GM18858 (cell line): ENCODE measurements around the gene CPLX3.

Source experiments
- ATAC-seq: cut with Tn5 transposase; IDR thresholded peaks from one replicate; pipeline ENCODE4 v1.9.1; 2021; ENCODE audit not compliant: unreplicated experiment

The CPLX3 gene

DNA sequence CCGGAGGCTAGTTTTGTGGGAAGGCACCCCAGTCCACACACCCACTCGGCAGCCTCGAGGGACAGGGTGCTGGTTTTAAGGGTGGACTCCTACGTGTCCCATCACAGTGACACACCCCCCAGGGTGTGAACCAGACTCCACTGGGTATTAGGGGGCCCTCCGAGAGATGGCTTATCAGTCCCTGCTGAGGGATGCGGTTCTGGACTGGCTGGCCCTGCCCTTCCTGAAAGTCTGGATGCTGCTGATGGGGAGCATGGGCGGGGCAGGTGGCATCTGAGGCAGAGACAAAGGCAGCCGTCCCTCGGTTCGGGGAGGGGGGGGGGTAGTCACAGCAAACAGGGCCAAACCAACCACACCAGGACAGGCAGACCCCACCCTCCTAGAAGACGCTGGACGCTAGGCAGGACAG is 17.5 kb downstream of the CPLX3 start:
- no peak for ATAC-seq

DNA sequence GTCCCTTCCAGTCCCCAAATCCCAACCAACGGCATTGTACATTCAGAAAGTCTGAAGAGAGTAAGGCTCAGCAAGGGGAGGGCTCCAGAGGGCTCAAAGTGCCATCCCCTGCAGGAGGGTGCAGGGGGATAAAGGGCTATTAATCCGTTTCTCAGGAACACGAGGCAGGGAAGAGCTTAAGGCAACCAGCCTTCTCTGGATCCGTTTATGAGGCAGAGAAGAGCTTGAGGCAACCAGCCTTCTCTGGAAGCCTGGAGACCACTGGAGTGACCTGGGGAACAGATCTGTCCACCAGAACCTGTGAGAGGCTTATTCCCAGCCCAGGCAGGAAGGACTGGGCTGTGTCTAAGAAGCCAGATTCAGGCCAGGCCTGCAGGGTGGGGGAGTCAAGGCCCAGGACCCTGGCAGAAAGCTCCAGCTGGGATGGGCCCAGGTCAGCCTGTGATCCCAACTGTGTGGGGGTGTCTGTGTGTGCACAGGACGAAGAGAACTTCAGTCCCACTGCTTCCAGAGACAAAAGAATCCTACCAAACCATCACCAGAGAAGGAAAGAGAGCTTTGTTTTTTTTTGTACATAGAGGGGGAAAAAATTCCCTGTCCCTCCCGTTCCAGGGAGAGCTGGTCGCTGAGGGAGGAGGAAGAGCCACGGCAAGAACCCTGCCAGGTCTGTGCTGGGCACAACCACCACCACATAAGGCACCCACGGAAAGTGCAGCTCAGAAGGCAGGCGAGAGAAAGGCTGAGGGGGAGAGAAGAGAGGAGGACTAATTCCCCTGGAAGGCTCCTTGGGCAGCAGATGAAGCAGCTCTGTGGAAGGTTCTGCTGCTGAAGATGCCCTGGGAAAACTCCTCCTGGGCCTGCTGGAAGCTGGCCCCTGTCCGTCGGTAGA is 18.1 kb downstream of the CPLX3 start:
- ATAC-seq = no peak

DNA sequence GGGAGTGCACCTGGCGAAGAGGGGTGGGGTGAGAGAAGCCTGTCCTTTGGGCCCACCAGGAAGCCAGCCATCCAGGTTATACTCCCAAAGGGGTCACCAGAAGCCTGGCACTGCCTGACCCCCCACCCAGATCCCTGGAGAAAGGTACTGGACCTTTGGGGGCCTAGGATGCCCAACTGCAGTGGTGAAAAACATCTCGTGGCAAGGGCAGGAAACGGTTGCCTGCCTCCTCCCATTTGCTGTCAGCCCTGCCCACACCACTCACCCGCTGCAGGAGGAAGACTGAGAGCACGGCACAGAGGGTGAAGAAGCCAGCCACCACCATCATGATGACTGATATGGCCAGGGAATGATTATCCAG is 18.8 kb downstream of the CPLX3 start:
- no peak for ATAC-seq

DNA sequence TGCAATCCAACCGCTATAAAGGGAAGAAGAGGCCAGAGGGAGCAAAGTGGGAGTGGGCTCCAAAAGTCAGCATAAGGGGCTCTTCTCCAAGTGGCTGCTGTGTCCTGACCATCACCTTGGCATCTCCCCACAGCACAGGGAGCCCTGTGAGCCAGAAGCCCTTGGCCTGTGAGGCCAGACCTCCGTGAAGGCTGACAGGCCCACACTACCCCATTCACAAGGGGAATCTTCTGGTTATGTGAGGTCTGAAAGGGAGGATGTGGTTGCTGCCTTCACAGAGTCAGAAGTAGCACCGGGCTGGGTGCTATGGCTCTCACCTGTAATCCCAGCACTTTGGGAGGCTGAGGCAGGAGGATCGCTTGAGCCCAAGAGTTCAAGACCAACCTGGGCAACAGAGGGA is 19.2 kb downstream of the CPLX3 start:
- ATAC-seq = no peak

DNA sequence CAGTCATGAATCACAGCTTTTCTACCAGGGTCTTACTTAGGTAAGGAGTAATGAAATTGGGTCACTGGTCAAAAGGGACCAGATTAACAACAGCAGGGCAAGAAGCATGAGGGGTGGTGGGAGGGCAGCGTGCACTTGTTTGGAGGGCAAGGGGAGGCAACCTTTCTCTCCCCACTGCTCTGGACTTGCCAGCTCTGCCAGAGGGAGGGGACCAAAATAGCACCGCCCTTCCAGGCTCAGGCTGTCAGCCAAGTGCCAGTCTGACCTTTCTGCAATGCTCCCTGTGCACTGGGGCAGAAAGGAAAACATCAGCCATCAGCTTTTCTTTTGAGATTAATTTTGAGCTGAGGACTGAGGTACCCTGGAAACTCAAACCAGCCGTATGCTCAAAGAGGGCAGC is 21.0 kb downstream of the CPLX3 start:
- ATAC-seq = no peak

DNA sequence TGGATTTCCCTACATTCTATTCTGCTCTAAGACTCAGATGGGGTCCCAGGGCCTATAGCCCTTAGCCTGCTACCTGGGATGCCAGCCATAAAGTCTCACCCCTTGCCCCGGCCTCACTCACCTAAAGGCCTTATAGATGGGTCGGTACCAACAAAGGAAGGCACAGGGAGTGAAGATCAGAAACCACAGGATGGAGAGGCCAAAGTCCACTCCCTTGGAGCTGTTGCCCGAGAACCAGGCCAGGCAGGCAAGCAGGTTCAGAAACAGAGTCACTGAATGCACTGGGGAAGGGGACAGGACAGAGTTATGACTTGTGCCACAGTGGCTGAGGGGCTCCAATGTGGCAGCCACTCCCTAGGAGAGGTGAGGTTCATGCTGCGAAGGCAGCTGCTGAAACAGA is 24.0 kb downstream of the CPLX3 start:
- ATAC-seq = no peak

DNA sequence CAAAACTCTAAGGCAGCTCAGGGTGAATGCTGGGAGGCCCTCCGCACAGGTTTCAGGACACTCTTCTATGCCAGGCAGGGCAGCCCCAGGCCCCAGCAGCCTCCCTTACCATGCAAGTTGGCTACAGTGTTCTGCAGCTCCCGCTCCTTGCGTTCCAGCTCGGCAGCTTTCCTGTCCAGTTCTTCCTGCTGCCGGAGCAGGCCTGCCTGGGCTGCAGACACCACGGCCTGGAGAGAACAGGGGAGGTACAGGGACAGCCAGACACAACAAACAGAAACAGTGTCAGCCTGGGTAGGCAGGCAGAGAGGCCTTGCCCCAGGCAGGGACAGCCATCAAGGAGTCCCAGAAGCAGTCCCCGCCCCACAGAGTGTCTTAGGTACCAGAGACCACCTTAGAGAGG is 25.5 kb downstream of the CPLX3 start:
- ATAC-seq = no peak

DNA sequence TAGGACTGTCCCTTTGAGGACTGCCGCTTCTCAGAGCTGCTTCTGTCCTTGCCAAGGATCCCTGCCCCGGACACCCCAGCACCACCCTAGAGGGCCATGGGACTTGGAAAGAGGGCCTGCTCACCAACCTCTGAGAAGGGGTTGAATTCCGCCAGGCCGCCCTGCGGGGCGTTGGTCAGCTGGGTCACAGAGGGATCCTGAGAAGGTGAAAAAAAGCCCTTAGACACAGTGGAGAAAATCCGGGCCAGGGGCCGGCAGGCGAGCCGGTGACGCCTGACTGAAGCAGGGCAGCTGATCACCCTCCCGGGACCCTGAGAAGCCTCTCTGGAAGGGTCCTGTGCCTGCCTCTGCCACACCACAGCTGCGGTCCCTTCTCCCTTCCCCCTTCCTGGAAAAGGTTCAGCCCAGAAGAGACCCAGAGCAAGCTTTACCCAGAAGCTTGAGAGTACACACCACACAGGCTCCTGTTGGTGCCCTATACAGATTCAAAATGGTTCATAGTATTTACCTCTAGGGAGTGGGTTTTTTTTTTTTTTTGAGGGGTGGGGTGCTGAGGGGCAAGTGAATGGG is 28.1 kb downstream of the CPLX3 start:
- no peak for ATAC-seq

DNA sequence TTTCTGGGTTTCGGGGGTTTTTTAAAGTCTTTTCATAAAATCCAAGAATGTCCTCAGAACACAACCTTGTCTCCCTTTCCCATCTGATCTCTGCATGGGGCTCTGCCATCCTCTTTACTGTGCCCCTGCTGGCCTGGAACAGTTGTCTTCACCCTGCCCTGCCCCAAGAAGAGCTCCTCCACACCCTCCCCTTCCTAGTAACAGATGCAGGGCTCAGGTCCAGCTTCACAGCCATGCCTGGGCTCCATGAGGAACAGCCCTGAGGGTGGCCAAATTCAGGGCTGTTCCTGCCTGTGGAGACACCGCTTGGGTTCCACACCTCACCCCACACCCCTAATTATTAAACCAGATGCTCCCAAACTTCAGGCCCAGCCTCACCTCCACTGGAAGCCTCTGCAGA is 29.4 kb downstream of the CPLX3 start:
- no peak for ATAC-seq

DNA sequence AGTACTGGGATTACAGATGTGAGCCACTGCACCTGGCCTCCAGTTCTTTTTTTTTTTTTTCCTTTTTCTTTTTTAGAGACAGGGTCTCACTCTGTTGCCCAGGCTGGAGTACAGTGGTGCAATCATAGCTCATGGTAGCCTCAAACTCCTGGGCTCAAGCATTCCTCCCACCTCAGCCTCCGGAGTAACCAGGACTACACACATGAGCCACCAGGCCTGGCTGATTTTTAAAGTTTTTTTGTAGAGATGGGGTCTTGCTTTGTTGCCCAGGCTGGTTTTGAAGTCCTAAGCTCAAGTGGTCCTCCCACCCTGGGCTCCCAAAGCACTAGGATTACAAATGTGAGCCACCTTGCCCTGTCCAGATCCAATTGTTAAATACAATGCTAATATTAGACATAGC is 30.1 kb downstream of the CPLX3 start:
- ATAC-seq = no peak

DNA sequence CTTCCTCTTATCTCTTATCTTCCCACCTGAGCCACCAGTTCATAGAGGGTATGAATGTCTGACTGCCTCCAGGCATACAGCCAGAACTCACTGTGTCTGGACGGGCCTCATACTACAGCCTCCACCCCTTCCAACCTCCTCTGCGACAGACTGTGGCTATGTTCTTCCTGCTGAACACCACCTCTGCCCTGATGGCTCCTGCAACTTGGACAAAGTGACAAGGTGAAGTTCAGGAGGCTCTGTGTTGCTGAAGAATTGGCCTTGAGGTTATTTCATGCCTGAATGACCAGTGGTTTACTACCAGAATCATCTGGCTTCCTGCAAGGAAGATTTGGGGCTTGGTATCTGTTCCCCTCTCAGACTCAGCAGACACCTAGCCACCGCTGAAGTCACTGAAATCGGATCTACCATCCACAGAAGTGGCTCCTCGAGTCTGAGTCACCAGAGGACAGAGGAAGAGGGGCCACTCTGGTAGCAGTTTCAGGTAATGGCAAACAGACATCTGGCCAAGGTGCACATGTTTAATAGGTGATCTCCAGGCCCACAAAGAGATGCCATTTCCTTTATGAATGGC is 30.7 kb downstream of the CPLX3 start:
- ATAC-seq = peak; percentile 58

DNA sequence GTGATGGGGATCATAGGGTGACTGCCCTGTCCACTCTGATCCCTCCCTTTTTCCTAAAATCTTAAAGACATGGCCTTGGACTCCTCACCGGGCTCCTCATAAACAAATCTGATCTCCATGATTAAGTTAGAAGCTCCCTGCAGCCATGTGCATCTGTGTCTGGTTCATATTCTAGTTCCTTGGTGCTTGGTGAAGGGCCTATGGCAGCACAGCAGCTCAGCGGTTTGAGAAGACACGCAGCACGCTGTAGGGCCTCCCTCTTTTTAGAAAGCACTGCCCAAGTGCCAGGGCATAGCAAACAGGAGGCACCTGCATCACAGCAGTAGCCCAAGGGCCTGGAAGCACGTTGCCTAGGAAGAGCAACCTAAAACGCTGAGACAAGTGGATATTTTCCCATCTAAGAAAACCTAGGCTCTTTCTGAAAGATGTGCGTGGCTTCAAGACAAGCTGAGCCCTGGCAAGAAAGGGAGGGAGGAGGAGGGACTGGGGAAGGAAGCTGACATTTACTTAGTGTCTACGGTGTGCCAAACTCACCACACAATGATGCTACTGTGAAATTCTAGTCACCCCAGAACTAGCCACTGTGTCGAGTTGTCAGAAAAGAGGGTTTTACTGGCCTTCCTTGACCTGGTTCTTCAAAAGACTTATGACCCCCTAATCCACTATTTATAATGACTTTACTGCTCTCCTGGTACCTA is 31.4 kb downstream of the CPLX3 start:
- no peak for ATAC-seq

DNA sequence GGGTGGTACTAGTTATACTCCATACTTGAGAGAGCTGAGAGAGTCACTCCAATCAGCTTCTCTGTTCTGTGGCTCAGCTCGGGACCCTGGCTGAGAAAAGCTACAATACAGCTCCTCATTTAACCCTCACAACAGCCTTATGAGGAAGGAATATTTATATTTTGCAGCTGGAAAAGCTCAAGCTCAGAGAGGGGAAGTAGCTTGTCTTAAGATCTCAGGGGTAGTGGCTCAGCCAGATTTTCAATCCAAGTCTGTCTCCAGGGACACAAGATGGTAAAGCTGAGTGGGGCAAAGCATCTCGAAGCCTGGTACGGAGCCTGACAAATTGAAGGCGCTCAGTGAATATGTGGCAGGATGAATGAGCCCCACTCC is 31.9 kb downstream of the CPLX3 start:
- no peak for ATAC-seq

DNA sequence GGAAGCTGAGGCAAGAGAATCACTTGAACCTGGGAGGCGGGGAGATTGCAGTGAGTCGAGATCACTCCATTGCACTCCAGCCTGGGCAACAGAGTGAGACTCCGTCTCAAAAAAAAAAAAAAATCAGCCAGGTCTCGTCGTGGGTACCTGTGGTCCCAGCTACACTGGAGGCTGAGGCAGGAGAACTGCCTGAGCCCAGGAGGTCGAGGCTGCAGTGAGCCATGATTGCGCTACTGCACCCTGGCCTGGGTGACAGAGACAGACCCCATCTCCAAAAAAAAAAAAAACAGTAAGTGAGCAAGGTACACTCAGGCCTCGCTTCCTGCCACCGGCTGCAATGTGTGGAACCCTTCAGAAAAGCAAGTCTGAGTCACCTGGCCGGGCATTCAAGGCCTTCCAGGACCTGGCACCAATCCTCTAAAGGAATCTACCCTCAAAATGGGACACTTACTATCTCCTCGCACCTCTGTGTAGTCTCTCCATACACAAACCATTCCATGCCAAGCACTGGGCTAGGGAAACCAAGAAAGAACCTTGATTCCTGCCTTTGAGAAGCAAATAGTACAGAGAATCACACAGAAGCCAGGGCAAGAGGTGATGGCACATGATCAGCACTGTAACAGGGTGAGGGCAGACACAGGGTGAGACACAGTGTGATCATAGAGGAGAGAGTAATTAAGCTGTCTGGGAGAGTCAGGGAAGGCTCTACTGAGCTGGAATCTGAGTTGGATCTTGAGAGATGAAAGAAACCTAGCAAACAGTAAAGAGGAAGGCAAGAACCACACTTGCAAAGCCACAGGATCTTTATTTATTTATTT is 37.0 kb downstream of the CPLX3 start:
- no peak for ATAC-seq

DNA sequence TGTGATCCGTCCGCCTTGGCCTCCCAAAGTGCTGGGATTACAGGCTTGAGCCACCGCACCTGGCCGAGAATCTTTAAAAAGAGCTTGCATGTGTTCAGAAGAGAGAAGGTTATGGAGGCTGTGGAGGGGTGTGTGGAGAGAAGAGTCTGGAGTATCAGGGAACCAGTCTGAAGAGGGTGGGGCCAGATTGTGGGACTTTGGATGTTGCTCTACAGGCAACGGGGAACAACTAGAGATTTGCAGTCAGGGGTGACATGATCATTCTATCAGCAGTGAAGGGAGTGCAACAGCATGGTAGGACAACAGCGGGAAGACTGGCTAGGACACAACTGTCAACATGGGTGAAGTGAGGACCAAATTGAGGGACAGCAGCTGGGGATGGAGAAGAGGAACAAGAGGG is 37.9 kb downstream of the CPLX3 start:
- ATAC-seq = no peak

DNA sequence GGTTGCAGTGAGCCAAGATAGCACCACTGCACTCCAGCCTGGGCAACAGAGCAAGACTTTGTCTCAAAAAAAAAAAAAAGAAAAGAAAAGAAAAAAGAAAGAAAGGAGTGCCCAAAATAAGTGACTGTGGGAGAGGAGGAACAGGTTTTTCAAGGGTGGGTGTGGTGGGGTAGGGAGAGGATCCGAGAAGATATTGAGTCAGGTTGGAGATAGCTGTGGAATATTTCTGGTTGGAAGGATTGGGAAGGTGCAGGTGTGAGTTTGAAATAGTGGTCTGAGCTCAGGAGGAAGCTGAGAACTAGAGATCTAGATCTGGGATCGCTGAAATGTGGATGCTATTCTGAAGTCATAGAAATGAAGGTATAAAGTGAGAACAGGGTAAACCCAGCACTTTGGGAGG is 38.9 kb downstream of the CPLX3 start:
- ATAC-seq = no peak

DNA sequence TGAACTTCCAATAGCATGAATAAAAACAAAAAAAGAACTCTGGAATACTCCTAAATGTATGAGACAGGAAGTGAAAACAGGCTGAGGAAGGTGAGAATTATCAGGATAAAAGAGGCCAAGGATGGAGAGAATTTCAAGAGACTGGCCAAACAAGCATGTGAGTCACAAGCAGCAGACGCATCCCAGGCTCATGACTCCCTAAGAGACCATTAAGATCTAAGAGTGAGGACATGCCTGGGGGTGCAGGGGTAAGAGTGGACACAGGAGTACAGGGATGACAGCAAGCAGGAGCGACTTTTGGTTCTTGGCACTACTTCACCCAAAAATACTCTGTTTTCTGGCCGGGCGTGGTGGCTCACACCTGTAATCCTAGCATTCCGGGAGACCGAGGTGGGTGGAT is 39.7 kb downstream of the CPLX3 start:
- no peak for ATAC-seq

DNA sequence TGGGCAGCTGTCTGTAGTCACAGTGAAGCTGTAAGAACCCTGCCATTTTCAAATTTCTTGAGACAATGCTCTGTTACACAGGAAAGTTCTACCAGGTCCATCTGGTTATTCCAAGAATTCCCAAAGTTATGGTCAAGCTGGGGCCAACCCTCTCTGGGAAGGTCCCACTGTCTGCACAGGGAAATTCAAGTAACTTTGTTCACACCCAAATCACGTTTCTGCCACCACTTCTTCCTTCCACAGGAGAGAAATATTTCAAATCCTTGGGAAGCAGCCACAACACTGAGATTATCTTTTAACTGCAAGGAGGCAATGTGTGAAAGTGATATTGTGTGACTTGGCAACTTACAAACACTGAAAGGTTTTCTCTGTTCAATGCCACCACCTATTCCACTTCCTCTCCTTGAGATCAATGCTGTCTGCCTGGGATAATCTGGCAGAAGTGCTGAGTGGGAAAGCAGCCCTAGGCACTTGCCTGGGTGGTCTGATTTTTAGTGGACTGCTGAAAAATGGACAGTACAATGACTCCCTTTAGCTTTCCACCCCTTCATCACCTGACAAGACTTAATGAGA is 41.1 kb downstream of the CPLX3 start:
- ATAC-seq = no peak

DNA sequence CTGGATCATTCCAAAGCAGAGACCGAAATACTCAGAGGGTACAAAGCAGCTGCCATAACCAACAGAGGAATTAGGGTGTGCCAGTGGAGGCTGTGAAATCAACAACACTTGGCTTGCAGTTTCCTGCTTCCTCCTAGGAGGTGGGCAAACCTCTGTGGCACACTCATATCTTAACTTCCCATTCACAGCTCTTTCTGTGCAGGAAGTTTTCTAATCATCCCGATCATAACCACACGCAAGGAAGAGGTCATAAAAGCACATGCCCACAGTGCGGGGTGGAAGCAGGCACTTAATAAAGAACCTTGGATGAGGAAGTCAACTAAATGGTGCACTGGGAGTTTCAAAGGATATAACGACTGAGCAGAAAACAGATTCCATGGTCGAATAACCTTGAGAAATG is 41.6 kb downstream of the CPLX3 start:
- no peak for ATAC-seq

DNA sequence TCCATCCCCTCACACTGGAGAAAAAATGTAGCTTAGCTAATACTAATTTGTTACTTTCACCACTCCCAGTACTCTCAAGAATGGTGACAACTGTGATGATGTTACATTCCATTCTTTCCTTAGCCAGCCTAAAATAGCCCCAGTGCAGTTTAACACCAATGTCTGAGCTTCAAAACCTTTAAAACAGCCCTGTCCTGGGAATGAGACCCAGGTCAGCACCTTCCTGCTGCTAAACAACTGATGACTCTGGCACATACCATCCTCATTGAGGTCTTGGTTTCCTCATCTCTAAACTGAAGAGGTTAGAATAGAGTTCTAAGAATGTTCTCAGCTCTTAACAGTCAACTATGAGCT is 42.9 kb downstream of the CPLX3 start:
- no peak for ATAC-seq
